K562 (cell line): Measurements from ENCODE around the gene FERD3L. TPM values are rescaled to one million over a fixed set of nuclear protein-coding genes. Genes with fewer than 3 reads are reported as not detected.

Source experiments
- ATAC-seq: fragments of 200-7000 bp; cut with Tn5 transposase; 3 replicates; pipeline ENCODE4 v1.9.1; 2020; ENCODE audit warnings: moderate library complexity
- BruUV-seq: library from RNA; stranded (reverse); fragments of 400-500 nt; replicated peaks from 2 replicates; lab custom pipeline; 2021; lab: Mats Ljungman, UMichigan
- CTCF ChIA-PET: fragments of 300-600 bp; formaldehyde crosslinking; extraction: SDS; loops from one replicate; lab custom pipeline; 2021; ENCODE audit warnings: low intra/inter-chr PET ratio; lab: Yijun Ruan, JAX
- POLR2A ChIA-PET: fragments of 300-600, 350-650 bp; sonication (Branson Sonifier 250); formaldehyde crosslinking; extraction: SDS; loops from one replicate; lab custom pipeline; 2021; ENCODE audit warnings: antibody characterized with exemption, inconsistent platforms; lab: Yijun Ruan, JAX
- DNase-seq, 4 experiments: peaks; one replicate each; pipeline versions ENCODE4 v3.0.0 to v3.0.0-alpha.2; 2011 to 2018; ENCODE audit warnings: low spot score in 3 of 4, mixed read lengths in 3 of 4; ENCODE audit errors: extremely low read depth in 1 of 4
- FAIRE-seq: peaks from 2 replicates; lab custom pipeline; 2011; peaks lifted over from hg19 to GRCh38; lab: Jason Lieb, UNC
- H2AFZ ChIP-seq: 2 replicates; pipeline ENCODE4 v1.6.0; 2011; ENCODE audit warnings: low read depth, low read length, control low read depth, inconsistent platforms
- H3K27ac ChIP-seq: fragments of 200-600 bp; 3 replicates; pipeline ENCODE4 v1.8.0; 2011; ENCODE audit warnings: low read depth, mild to moderate bottlenecking, control low read depth, inconsistent platforms, low read length, moderate library complexity, mixed read lengths; ENCODE audit errors: extremely low read depth
- H3K27me3 ChIP-seq, 2 experiments: fragments of 300-600 bp in 1 of 2; 2 replicates in 1 of 2; 3 replicates in 1 of 2; pipeline versions ENCODE4 v1.6.0 to v1.8.0; 2011; ENCODE audit warnings: inconsistent platforms in 2 of 2, low read length in 2 of 2, mild to moderate bottlenecking in 1 of 2, mixed read lengths in 1 of 2, moderate library complexity in 1 of 2; ENCODE audit not compliant: control insufficient read depth in 2 of 2, insufficient read depth in 2 of 2
- H3K36me3 ChIP-seq: fragments of 300-600 bp; 3 replicates; pipeline ENCODE4 v1.8.0; 2011; ENCODE audit warnings: mild to moderate bottlenecking, low read length, inconsistent platforms; ENCODE audit not compliant: control insufficient read depth, insufficient read depth
- H3K4me1 ChIP-seq, 2 experiments: fragments of 200-600 bp in 1 of 2; replicated peaks in 1 of 2; 2 replicates in 1 of 2; 3 replicates in 1 of 2; pipeline versions ENCODE4 v1.5.1 to v1.8.0; 2011; ENCODE audit warnings: inconsistent platforms in 2 of 2, low read length in 2 of 2, mild to moderate bottlenecking in 1 of 2, mixed read lengths in 1 of 2, moderate library complexity in 1 of 2; ENCODE audit not compliant: control insufficient read depth in 2 of 2, insufficient read depth in 2 of 2
- H3K4me2 ChIP-seq: 2 replicates; pipeline ENCODE4 v1.6.1; 2011; ENCODE audit warnings: low read length, control low read depth, inconsistent platforms, mixed read lengths; ENCODE audit not compliant: insufficient read depth
- H3K4me3 ChIP-seq: fragments of 200-600 bp; sonication (generic), shearing (Covaris generic); 2 replicates; pipeline ENCODE4 v1.5.1; 2016; ENCODE audit warnings: control low read depth, inconsistent platforms
- H3K79me2 ChIP-seq: fragments of 200-600 bp; 3 replicates; pipeline ENCODE4 v1.8.0; 2011; ENCODE audit warnings: low read length, inconsistent platforms; ENCODE audit not compliant: control insufficient read depth, insufficient read depth
- H3K9ac ChIP-seq, 2 experiments: 2 replicates each; pipeline versions ENCODE4 v1.6.0 to v1.6.1; 2011; ENCODE audit warnings: low read depth in 2 of 2, low read length in 2 of 2, control low read depth in 1 of 2, inconsistent platforms in 1 of 2, mild to moderate bottlenecking in 1 of 2, mixed read lengths in 1 of 2; ENCODE audit not compliant: insufficient read depth in 1 of 2
- H3K9me1 ChIP-seq: one replicate; pipeline ENCODE4 v1.6.0; 2011; ENCODE audit warnings: inconsistent platforms, mild to moderate bottlenecking, low read length, moderate library complexity; ENCODE audit not compliant: control insufficient read depth, insufficient read depth
- H3K9me3 ChIP-seq: replicated peaks from 2 replicates; pipeline ENCODE4 v1.5.1; 2011; ENCODE audit warnings: low read depth, low read length, inconsistent platforms; ENCODE audit not compliant: control insufficient read depth, insufficient read depth
- H4K20me1 ChIP-seq: replicated peaks from 2 replicates; pipeline ENCODE4 v1.6.1; 2011; ENCODE audit warnings: low read length, inconsistent platforms, mixed read lengths; ENCODE audit not compliant: control insufficient read depth, insufficient read depth
- ARID1B ChIP-seq: fragments of 450-650 bp; IDR thresholded peaks from 2 replicates; pipeline ENCODE4 v1.6.1; 2016; ENCODE audit warnings: antibody characterized with exemption, mild to moderate bottlenecking, inconsistent platforms
- BDP1 ChIP-seq: IDR thresholded peaks from 3 replicates; pipeline ENCODE4 v1.6.1; 2011; ENCODE audit not compliant: insufficient read length, insufficient read depth
- FOXK1 ChIP-seq: sonication (generic); formaldehyde crosslinking; IDR thresholded peaks from 2 replicates; pipeline ENCODE4 v1.8.0; 2022; ENCODE audit warnings: missing genetic modification reagents, mild to moderate bottlenecking, borderline replicate concordance
- MEF2A ChIP-seq: IDR thresholded peaks from 2 replicates; pipeline ENCODE4 v1.6.1; 2011; ENCODE audit warnings: low read depth, mild to moderate bottlenecking, low read length, moderate library complexity; ENCODE audit not compliant: control insufficient read depth
- NCOA2 ChIP-seq, 2 experiments: fragments of 450-650 bp; IDR thresholded peaks; 2 replicates each; pipeline ENCODE4 v1.6.1; 2018; ENCODE audit warnings: mild to moderate bottlenecking in 2 of 2, moderate library complexity in 1 of 2; ENCODE audit not compliant: partially characterized antibody in 2 of 2
- NR2C2 ChIP-seq, 2 experiments: fragments of 200-800 bp in 1 of 2; sonication (Bioruptor generic) in 1 of 2; sonication (generic) in 1 of 2; formaldehyde crosslinking in 1 of 2; IDR thresholded peaks; 2 replicates each; pipeline versions ENCODE4 v1.6.1 to v1.8.0; 2016 to 2022; ENCODE audit warnings: mild to moderate bottlenecking in 1 of 2, missing compliant biosample characterization in 1 of 2, missing genetic modification characterization in 1 of 2, missing genetic modification reagents in 1 of 2
- POLR2AphosphoS5 ChIP-seq: IDR thresholded peaks from 2 replicates; pipeline ENCODE4 v1.6.1; 2011; ENCODE audit warnings: mild to moderate bottlenecking, low read depth, low read length, moderate library complexity; ENCODE audit not compliant: control insufficient read depth, insufficient read depth
- POLR3G ChIP-seq: IDR thresholded peaks from 2 replicates; pipeline ENCODE4 v1.6.1; 2011; ENCODE audit not compliant: insufficient read length, insufficient replicate concordance; ENCODE audit errors: extremely low read depth
- TAF1 ChIP-seq: IDR thresholded peaks from 2 replicates; pipeline ENCODE4 v1.6.1; 2011; ENCODE audit warnings: mild to moderate bottlenecking, low read length, moderate library complexity; ENCODE audit not compliant: insufficient read depth, control insufficient read depth, severe bottlenecking; ENCODE audit errors: extremely low read depth
- THAP7 ChIP-seq: fragments of 250-450 bp; sonication (Bioruptor Pico); IDR thresholded peaks from 2 replicates; pipeline ENCODE4 v1.5.0; 2021
- ZBTB43 ChIP-seq: sonication (generic); formaldehyde crosslinking; IDR thresholded peaks from 2 replicates; pipeline ENCODE4 v1.8.0; 2023; ENCODE audit warnings: mild to moderate bottlenecking, missing genetic modification reagents
- ZC3H11A ChIP-seq: IDR thresholded peaks from 2 replicates; pipeline ENCODE4 v1.6.1; 2012; ENCODE audit warnings: low read depth, low read length, improper control_type of control experiment
- ZFX ChIP-seq: sonication (generic); formaldehyde crosslinking; IDR thresholded peaks from 2 replicates; pipeline ENCODE4 v1.8.0; 2022; ENCODE audit warnings: mild to moderate bottlenecking, missing genetic modification reagents, moderate library complexity
- ZKSCAN3 ChIP-seq: fragments of 250-450 bp; sonication (Bioruptor Pico); IDR thresholded peaks from 2 replicates; pipeline ENCODE4 v1.4.0; 2020
- ZNF280A ChIP-seq: fragments of 450-650 bp; IDR thresholded peaks from 2 replicates; pipeline ENCODE4 v1.6.1; 2018; ENCODE audit warnings: mild to moderate bottlenecking, low read depth; ENCODE audit not compliant: partially characterized antibody
- ZNF75A ChIP-seq: fragments of 450-650 bp; formaldehyde crosslinking; IDR thresholded peaks from 2 replicates; pipeline ENCODE4 v1.4.0; 2020; ENCODE audit warnings: mild to moderate bottlenecking
- WGBS: fragments of 100-300 bp; shearing (Covaris generic); methylation state at CpG from one replicate; pipeline ENCODE4 v1.1.6; 2016; ENCODE audit warnings: low coverage, mixed read lengths; ENCODE audit not compliant: insufficient coverage; ENCODE audit errors: missing lambda C conversion rate; 5-methylcytosine and 5-hydroxymethylcytosine counted together
- in situ Hi-C: fragments of 300-500 bp; cut with MboI; formaldehyde crosslinking; loops from 4 replicates; pipeline ENCODE4 v1.15.0; 2018; ENCODE audit warnings: inconsistent platforms, mixed read lengths
- intact Hi-C: fragments of 100-400 bp; cut with micrococcal nuclease; formaldehyde crosslinking; loops from 2 replicates; pipeline ENCODE4 v1.14.2; 2022
- polyA plus RNA-seq, 8 experiments: library from polyadenylated mRNA; depleted of rRNA in 4 of 8; stranded (reverse) in 5 of 8; unstranded in 3 of 8; fragments of >200 nt; fragmentation: Nextera tagmentation in 2 of 8; fragmentation: Illumina TruSeq in 1 of 8; extraction: Ambion mirVana in 2 of 8; extraction: Trizol in 1 of 8; gene quantifications; 2 replicates each; pipeline versions ENCODE4 v1.2.1 to v1.2.3, GENCODE V29; 2011 to 2014; ENCODE audit warnings: inconsistent platforms in 1 of 8, missing spikeins in 1 of 8
- total RNA-seq, 7 experiments: library from RNA; depleted of rRNA in 6 of 7; stranded (reverse); fragments of >200 nt in 6 of 7; fragmentation: Illumina TruSeq in 2 of 7; extraction: Trizol in 2 of 7; gene quantifications; 2 replicates each; pipeline versions ENCODE4 v1.2.1 to v1.2.3, GENCODE V29; 2011 to 2021; ENCODE audit warnings: low replicate concordance in 1 of 7

The FERD3L gene
- total and polyA plus RNA-seq, 9 of the 15 experiments (the other 6 are each of a cell fraction or from before 2014, with no cell fraction given) = not detected

- TF ChIP-seq ZNF280A = no peak
- TF ChIP-seq TAF1 = no peak
- no peak for TF ChIP-seq ZFX (CRISPR knock-in tag)
- TF ChIP-seq POLR3G = no peak
- TF ChIP-seq BDP1 = no peak
- no peak for TF ChIP-seq THAP7
Measured at GRCh38 chr7:19145434-19146115, 354 bp upstream of the FERD3L start (continued).

- POLR2A ChIA-PET = no interaction called here
- no peak for DNase-seq
- H3K36me3 ChIP-seq = no peaks in the 10 kb centered on the region
- H3K27me3 ChIP-seq = no peaks in the 10 kb centered on the region
- FAIRE-seq = no peak
- H3K4me2 ChIP-seq = no peak overlapping the region
- no peaks in the 10 kb centered on the region for H3K9me3 ChIP-seq
- H2AFZ ChIP-seq = no peak overlapping the region
- H3K9me1 ChIP-seq = no peaks in the 10 kb centered on the region
- CTCF ChIA-PET = no interaction called here
- H3K79me2 ChIP-seq = no peaks in the 10 kb centered on the region
- ATAC-seq = no peak
- no peak overlapping the region for H3K4me3 ChIP-seq
- H3K27ac ChIP-seq = no peak overlapping the region
- WGBS = 11% methylated on average over 24 of the region's 30 CpGs
- in situ Hi-C loops = no loop called here
- H3K9ac ChIP-seq = no peak overlapping the region
- intact Hi-C loops = no loop called here
- no TSS peak for BruUV-seq
- H3K4me1 ChIP-seq = no peaks in the 10 kb centered on the region
- H4K20me1 ChIP-seq = no peaks in the 10 kb centered on the region
- TF ChIP-seq FOXK1 (CRISPR knock-in tag) (no peak), NR2C2 (CRISPR knock-in tag; IDR thresholded peaks at IDR 0.05) (no peak), NR2C2 (tag; IDR thresholded peaks at IDR 0.05) (no peak), ZBTB43 (CRISPR knock-in tag) (no peak), ARID1B (no peak), NCOA2 (IDR thresholded peaks at IDR 0.05; ENCODE audit: partially characterized antibody in 2 of 2) (no peak), MEF2A (no peak), ZC3H11A (no peak), ZNF75A (CRISPR knock-in tag) (no peak), ZKSCAN3 (no peak), POLR2AphosphoS5 (no peak)
Measured at GRCh38 chr7:19143881-19144574, 1.2 kb downstream of the FERD3L start.
